Cerebellar cortex (tissue), 1 donor: Measurements from ENCODE around the gene CGNL1.

Experiments
- DNase-seq: peaks from one replicate; pipeline ENCODE4 v3.0.0-alpha.2; 2015; ENCODE audit warnings: low spot score

Gene CGNL1

DNA sequence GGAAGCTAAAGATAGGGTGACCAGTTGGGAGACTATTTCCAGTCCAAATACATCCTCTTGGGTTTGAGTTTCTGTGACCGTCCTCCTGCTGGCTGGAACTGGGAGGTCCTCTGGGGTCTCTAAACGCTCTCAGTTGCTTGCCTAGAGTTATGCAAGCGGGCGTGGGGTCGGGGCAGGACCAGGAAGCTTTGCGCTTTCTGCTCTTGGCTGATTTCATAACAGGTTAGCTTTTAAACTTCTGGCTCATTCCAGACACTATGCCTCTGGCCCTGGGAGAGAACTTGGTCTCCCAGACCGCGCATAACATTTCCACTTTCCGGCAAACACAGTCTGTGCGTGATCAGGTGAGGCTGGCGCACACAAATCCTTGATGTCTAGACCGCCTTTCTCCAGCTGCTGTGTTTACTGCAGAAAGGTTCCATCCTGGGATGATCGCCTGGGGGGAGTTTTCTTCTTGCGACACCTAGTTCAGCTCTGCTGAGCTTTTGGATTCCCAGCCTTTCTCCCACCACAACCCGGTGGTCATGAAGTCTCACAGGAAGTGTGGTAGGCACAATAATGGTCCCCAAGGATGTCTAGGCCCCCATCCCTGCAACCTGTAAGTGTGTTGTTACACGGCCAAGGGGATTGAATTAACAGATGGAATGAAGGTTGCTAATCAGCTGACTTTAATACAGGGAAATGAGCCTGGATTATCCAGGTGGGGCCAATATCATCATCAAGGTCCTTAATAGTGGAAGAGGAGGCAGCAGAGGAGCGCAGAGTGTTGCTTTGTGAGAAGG is 23.6 kb upstream of the CGNL1 start:
- peak; percentile 84 for DNase-seq

DNA sequence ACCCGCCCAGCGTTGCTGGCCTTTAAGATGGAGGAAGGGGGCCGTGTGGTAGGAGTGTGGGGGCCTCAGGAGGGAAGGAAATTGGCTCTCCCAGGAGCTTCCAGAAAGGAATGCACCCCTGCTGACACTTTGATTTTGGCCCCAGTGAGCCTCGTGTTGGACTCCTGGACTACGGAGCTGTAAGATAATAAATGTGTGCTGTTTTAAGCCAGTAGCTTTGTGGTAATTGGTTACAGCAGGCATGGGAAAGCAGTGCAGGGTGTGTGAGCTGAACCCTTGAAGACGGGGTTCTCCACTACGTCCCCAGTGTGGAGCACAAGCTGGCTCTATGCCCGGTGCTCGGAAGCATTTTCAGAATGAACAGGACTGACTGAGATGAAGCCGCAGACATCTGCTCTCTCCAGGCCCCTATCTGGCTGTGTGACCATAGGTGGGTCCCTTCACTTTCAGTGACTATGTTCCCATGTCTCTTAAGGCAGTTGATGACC is 22.9 kb upstream of the CGNL1 start:
- DNase-seq = peak; percentile 91

DNA sequence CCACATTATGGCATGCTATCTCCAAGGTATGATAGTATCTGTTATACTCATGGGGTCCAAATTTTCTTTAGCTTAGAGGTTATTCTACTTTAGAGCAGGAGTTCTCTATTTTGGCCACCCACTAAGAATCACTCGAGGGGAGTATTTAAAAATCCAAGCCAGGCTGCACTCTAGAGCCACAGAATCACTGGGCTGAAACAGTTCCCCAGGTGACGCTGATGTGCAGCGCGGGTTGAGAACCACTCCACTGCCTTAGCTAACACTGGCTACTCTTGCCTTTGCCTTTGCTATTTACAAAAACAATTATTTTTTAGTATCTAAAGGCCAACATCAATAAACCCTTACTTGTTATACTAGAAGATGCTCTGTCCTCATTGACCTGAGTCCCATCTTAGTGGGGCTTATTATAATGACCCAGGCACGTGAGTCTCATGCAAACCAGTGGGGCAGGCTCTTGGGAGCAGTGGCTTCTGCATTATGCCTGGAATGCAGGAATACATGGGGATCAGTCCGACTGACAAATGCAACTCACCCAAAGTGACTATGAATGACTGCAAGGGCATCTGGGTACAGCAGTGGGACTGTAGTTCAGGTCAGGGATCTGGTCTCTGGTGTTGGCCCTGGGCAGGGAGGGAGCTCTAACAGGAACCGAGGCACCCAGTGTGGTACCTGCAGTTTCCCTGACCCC is 21.7 kb upstream of the CGNL1 start:
- peak; percentile 66 for DNase-seq

DNA sequence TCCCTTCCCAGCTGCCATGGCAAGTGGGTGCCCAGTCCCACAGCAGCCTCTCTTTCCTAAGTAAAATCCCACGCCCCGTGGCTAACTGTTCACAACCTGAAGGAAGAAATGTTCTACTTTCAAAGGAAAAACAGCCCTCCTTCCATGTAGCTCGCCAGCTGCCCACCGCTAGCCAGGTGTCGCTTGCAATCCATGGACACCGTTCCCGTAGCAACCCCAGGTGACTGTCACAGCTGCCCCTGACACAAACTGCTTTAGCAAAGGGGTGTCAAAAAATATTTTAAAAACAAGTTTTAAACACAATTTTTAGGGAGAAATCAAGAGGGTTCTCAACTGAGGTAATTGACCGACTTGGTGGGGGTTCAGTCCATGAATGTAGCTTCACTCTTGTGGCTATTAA is 21.0 kb upstream of the CGNL1 start:
- no peak for DNase-seq

DNA sequence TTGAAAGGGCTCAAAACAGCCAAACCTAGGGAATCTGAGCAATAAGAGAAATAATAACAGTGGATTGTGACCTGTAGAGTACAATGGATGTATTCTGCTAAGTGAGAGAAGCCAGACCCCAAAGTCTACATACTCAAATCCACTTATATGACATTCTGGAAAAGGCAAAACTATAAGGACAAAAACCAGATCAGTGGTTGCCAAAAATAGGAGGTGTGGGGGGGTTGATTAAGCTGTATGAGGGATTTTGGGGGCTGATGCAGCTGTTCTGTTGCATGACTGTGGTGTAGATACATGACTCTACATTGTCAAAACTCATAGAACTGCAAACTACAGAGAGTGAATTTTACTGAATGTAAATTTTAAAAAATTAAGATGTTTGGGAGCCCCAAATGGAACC is 20.1 kb upstream of the CGNL1 start:
- no peak for DNase-seq

DNA sequence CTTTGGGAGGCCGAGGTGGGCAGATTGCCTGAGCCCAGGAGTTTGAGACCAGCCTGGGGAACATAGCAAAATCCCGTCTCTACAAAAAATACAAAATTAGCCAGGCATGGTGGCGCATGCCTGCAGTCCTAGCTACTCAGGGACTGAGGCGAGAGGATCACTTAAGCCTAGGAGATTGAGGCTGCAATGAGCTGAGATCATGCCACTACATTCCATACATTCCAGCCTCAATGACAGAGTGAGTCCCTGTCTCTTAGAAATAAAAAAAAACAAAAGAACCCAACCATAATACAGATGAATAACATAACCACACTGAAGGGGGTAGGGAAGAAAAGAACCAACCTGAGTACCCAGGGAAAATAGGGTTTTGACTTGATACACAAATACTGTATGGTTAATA is 19.7 kb upstream of the CGNL1 start:
- DNase-seq = peak; percentile 63

DNA sequence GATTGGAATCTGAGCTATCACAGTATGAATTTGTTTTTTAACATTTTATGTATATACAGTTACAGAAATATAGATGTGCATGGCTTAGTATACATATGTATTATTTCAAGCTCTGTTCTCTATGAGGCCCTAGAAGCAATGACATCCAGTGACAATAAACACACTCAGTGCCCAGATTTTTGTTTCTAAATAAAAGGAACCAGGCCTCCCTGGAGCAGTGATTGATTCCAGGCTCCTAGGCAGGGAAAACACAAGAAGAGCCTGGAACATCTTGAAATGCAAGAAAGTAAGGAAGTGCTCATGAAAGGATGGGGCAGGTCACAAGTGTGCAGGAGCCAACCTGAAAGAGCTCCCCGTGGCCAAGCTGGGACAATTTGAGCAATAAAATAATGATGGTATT is 18.5 kb upstream of the CGNL1 start:
- no peak for DNase-seq

DNA sequence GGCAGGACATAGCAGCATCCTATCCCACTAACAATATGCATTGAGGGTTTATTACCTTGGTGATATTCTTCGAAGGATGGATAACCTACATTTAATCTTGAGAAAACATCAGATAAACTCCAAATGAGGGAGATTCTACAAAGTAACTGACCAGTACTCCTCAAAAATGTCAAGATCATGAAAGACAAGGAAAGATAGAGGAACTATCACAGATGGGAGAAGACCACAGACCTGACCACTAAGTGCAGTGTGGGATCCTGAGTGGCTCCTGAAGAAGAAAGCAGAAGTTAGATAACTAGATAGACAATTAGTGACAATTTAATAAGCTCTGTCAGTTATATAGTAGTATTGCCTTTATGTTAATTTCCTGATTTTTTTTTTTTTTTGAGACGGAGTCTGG is 17.7 kb upstream of the CGNL1 start:
- no peak for DNase-seq

DNA sequence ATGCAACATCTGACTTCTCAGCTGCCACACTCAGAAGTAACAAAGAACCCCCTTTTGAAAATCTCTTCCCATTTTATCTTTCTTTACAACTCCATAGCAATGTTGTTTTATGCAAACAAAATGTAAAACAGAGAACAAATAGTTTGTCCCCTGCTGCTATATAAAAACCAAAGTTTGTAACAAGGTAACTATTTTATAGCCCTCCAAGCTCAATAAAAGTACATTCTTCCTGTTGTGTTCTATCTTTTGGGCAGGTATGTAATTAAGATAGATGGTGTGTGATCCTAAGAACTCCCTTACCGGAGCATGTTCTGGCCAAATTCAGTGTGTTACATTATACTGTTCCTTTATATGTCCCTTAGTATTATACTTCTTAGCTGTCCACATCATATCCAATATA is 12.6 kb upstream of the CGNL1 start:
- no peak for DNase-seq

DNA sequence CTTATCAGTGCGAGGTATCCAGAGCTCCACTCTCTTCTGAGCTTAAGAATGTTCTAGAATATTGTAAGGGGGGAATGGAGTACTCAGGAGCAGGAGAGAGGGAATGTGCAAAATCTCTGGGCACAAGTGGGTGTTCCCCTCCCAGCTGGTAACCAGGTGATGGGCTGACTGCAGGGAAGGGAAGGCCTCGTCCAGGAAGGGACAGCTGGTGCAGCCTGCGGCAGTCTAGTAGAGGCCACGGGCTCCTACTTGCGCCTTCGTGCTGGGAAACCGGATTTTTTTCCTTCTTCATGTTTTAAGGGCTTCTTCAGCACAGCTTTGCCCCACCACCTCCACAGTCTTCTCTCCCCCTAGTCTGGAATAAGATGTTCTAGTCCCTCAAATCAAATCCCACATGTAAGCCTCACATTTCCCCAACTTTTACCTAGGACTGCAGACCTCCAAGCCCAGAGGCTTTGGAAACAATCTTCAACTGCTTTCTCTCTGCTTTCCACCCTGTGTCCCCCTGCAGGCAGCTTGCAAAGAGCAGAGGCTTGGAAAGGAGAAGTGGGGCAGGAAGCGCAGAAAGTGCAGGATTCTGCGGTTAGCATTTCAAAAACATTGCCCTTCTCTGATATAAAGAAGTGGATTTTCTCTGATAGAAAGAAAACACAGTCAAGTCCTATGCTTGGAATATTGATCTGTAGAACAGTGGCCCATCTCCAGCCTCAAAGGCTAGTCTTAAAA is 11.9 kb upstream of the CGNL1 start:
- peak; percentile 74 for DNase-seq

DNA sequence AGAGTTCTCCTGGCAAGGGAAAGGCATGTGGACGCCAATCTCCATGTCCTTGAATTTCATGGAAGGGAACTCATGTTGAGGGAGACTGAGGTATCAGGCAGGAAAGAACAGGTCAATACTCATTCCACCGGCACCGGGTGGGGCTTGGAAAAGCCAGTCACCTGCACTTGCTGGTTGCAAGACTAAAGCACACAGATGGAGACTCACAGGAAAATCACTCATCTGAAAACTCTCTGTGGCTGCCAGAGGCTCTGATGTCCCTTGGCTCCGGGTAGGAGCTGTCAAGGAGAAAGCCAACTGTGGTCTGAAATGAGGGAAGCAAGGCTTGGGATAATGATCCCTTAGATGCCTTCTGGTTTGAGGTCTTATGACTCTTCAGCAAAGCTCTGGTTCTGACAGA is 8.7 kb upstream of the CGNL1 start:
- DNase-seq = peak; percentile 85

DNA sequence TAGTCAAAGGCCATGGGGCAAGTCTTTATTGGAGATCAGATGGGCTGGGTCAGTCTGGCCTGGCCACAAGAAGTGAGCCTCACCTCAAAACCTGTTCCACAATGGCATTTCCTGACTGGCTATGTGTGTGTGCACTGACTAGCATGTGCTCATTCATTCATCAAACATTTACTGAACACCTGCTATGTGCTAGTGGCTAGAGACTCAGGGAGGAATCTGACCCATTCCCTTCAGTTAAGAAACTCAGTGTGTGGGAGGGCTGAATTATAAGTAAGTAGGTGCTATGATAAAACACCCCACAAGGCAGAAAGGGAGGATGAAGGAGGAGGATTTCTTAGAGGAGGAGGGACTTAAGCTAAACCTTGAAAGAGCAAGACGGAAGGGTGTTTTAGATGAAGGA is 5.4 kb upstream of the CGNL1 start:
- DNase-seq = peak; percentile 80

DNA sequence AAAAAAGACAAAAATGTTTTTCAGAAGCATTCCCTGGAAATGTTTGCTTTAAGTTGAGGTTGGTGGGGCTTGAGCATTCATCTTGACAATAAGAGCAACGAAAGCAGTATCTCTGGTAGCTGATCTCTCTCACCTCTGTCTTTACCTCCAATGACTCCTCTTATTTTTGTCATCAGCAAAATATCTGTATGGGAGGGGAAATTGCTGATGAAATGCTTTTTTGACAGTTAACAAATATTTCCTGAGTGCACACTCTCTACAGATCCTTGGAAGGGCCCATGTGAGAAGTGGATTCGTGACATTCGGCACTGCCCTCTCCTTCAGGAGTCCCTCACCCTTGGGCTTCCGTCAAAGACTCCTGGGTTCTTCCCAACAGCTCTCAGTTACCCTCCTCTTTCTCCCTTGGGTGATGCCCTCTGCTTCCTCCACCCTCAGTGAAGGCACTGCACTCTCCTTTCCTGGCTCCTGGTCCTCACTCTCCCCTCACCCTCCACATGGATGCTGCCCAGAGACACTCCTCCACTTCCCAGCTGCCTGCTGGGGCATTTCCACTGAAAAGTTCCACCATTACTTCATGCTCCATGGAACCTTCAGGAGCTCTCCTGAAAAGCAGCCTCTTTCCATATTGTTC is 2.9 kb upstream of the CGNL1 start:
- no peak for DNase-seq

DNA sequence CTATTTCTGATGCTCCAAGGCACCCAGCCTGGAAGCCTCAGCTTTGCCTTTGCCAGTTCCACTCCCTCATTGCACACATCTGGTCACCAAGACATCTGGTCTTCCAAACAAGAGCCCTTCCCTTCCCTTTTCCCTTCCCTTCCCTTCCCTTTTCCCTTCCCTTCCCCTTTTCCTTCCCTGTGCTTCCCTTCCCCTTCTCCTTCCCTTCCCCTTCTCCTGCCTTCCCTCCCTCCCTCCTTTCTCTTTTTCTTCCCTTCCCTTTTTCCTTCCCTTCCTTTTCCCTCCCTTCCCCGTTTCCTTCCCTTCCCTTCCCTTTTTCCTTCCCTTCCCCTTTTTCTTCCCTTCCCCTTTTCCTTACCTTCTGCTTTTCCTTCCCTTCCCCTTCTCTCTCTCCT is 2.4 kb upstream of the CGNL1 start:
- DNase-seq = no peak

DNA sequence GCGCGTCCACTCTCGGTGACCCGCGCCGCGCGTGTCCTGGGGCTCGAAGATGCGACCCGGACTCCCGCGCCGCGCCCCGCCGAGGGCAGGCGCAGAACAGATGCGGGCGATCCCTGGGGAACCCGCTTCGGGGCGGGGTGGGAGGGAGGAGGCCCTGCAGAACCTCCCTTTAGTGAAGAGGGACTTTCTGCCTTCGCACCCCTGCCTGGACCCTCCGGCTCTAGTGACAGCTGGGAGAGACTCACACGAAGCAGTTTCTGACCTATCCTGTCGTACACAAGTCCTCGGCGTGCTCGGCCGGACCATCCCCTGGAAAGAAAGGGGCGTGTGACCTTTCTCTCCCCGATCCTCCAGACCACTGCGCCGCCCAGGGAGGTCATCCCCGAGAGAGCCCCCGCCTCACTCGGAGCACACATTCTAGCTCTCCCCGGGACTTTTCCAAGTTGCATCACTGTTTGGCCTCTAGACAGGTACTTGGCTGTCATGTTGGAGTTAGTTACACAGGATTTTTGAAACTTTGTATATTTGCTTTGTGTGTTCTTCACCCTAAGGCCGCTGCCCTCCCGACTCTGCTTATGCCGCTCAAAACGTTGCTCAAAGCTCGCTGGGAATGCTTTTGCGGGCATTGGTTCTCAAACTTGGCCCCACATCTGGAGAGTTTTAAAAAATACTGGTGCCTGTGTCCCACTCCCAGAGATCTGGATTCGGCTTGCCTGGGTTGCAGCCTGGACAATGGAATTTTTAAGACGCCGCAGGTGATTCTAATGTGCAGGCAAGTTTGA is 582 bp downstream of the CGNL1 start:
- no peak for DNase-seq

DNA sequence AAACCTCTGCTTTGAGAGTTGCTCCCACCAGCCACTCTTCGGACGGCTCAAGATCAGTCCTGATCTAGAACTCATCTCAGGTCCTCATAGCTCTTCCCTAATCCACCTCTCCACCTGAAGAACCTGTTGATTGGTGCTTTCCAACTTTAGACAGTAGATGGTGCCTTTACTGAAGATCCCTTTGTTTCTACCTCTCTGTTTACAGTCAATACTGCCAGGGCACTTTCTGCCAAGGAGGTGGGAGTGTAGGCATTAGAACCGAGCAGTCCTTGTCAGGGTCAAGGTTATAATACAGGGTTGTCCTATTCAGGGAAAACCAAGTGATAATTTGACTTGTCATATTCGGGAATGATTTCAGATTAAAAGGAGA is 1.2 kb downstream of the CGNL1 start:
- DNase-seq = peak; percentile 60

DNA sequence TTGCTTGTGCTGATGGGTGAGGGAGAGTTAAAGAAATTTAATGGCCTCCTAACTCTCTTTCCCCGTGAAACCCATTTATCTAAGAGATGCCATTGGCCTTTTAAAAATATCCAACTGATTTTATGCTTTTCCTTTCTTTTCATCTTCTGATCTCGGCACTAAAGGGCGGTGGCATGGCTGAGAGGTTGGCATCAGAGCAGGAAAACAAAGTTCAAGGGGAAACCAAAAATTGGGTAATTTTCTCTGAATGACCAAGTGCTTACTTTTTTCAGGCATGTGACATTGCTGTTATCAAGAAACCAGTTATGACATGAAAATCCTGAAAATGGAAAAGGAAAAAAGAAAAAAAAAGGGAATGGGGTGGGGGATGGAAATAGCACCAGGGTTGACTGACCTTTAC is 3.2 kb downstream of the CGNL1 start:
- DNase-seq = no peak

DNA sequence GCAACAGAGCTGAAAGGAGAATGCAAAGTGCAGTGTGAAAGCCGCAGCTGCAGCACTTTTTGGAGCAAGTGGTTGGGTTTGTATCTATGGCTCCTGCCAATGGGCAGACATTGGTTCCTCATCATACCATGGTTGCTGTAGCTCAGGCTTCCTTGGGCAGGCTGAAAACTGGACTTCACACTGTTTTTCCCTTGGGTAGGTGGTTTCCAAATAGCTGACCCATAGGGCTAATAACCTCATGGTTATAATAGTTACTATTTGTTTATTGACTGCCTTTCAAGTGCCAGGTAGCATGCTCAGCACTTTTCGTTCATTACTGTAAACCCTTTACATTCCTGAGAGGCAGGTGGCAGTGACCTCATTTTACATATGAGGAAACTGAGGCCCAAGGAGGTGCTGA is 4.5 kb downstream of the CGNL1 start:
- no peak for DNase-seq

DNA sequence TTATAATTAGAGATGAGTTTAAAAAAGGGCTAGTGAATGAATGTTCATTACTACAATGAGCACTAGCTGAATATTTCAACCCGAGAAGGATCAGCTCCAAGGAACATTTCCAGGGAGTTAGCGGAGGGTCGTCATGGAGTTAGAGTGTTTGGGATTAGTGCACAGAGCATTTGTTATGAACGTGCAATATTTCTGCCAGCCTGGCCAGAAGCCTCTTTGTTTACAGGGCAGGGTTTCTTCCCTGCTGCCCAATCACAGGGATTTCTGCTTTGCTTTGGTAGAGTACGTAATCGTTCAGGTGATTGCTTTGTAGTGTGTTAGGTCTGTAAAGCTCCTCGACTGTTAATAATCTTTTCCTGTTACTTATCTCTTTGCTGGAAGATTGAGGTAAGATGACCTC is 5.9 kb downstream of the CGNL1 start:
- DNase-seq = peak; percentile 76

DNA sequence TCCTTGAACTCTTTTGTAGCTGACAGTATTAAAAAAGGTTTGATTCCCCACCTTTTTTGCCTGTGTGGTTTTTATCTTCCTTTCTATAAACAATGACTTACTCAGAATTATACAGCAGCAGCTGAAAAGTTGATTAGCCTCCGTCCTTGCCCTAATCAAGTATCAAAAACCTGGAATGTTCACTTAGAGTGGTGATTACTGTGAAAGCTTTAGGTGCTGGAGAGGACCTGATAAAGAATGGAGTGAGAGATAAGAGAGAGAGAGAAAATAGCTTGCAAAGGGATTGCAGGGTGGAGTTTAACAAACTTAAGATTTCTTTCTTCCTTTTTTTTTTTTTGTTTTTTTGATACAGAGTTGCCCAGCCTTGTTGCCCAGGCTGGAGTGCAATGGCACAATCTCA is 6.7 kb downstream of the CGNL1 start:
- DNase-seq = no peak

DNA sequence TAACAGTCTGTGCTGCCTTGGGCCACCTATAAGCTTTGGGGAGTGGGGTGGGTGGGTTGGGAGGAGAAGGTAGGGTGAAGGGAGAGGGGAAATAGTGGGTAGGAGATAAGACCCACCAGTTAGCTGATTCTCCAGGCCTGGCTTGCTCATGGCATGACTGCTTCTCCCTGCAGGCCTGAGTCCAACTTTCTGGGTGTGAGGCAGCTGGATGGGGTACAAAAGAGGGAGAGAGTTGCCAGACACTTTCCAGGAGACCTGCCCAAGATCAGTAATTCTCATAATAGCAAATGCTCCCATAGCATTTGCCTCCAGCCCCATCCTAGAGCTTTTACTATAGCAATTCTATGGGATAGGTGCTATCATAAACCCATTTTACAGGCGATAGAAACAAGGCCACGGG is 7.7 kb downstream of the CGNL1 start:
- DNase-seq = no peak

DNA sequence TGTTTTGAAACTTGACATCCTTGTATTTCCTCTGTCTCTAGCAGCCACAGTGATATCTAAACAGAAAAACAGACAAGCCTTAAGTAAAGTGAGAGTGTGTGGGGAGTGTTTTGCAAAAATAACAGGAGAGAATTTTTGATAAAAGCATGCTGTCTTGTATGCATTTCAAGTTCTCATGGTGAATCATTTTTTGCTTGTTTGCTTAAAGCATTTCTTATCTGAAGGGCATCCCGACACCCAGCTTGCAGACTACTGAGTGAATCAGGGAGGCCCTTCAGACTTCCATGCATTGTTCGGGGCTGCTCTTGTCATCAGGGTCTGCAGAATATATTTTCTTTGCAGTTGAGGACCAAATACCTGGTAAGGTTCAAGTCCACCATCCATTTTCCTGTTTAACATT is 8.5 kb downstream of the CGNL1 start:
- no peak for DNase-seq
